H1 (cell line): ENCODE data around the gene MMP15. TPM values are rescaled to one million over a fixed set of nuclear protein-coding genes. Genes with fewer than 3 reads are reported as not detected.

Experiments
- BACH1 ChIP-seq: IDR thresholded peaks from 2 replicates; pipeline ENCODE4 v1.6.1; 2012; ENCODE audit warnings: low read length, improper control_type of control experiment
- CEBPB ChIP-seq: IDR thresholded peaks from 2 replicates; pipeline ENCODE4 v1.6.1; 2012; ENCODE audit warnings: low read depth, low read length
- KDM5A ChIP-seq: fragments of 200-600 bp; IDR thresholded peaks from 2 replicates; pipeline ENCODE4 v1.7.1; 2012; ENCODE audit warnings: mild to moderate bottlenecking, low read length, inconsistent platforms, mixed read lengths
- RAD21 ChIP-seq, 2 experiments: IDR thresholded peaks in 1 of 2; conservative IDR thresholded peaks in 1 of 2; 2 replicates each; pipeline ENCODE4 v1.6.1; 2011; ENCODE audit warnings: low read depth in 2 of 2, low read length in 2 of 2, improper control_type of control experiment in 1 of 2, inconsistent platforms in 1 of 2, mild to moderate bottlenecking in 1 of 2, moderate library complexity in 1 of 2
- SAP30 ChIP-seq: fragments of 300-600 bp; sonication (generic); IDR thresholded peaks from 2 replicates; pipeline ENCODE4 v1.7.1; 2012; ENCODE audit warnings: low read length, moderate library complexity, mild to moderate bottlenecking, inconsistent platforms; ENCODE audit not compliant: insufficient read depth, insufficient replicate concordance
- SIRT6 ChIP-seq: IDR thresholded peaks from one replicate; pipeline ENCODE4 v1.7.1; 2012; ENCODE audit warnings: low read length, inconsistent platforms
- SP4 ChIP-seq: IDR thresholded peaks from 2 replicates; pipeline ENCODE4 v1.6.1; 2012; ENCODE audit warnings: low read length, inconsistent platforms
- ZNF274 ChIP-seq: IDR thresholded peaks from 2 replicates; pipeline ENCODE4 v1.7.0; 2012; ENCODE audit warnings: low read length, borderline replicate concordance; ENCODE audit errors: extremely low read depth
- polyA plus RNA-seq, 7 experiments: library from polyadenylated mRNA; depleted of rRNA in 3 of 7; stranded (reverse) in 5 of 7; unstranded in 2 of 7; fragments of >200 nt in 5 of 7; fragments of 200-250 nt in 2 of 7; gene quantifications; 1 replicate in 5 of 7; 2 replicates in 1 of 7; 4 replicates in 1 of 7; pipeline versions ENCODE4 v1.2.1 to v1.2.3, GENCODE V29; 2011 to 2013; ENCODE audit warnings: missing spikeins in 2 of 7, mixed read lengths in 2 of 7
- total RNA-seq: library from RNA; stranded (reverse); fragmentation: NEBNext Ultra II Directional; extraction: Animal tissue kit (Norgen Biotek cat#: 25700); gene quantifications from 2 replicates; pipeline ENCODE4 v1.2.1, GENCODE V29; 2021
- TF ChIP-seq, protein P1 (sequence below), 3 experiments: IDR thresholded peaks; 1 replicate in 2 of 3; 2 replicates in 1 of 3; pipeline versions ENCODE4 v1.5.1 to v1.6.1; 2011; ENCODE audit warnings: low read length in 3 of 3, mild to moderate bottlenecking in 3 of 3, inconsistent platforms in 2 of 3, low read depth in 1 of 3, moderate library complexity in 1 of 3; ENCODE audit not compliant: insufficient read depth in 1 of 3; ENCODE audit errors: control extremely low read depth in 1 of 3

Gene MMP15
- total and polyA plus RNA-seq, 2 of the 8 experiments (the other 6 are each of a cell fraction or from before 2014, with no cell fraction given): 38.5 to 42.2 TPM

DNA sequence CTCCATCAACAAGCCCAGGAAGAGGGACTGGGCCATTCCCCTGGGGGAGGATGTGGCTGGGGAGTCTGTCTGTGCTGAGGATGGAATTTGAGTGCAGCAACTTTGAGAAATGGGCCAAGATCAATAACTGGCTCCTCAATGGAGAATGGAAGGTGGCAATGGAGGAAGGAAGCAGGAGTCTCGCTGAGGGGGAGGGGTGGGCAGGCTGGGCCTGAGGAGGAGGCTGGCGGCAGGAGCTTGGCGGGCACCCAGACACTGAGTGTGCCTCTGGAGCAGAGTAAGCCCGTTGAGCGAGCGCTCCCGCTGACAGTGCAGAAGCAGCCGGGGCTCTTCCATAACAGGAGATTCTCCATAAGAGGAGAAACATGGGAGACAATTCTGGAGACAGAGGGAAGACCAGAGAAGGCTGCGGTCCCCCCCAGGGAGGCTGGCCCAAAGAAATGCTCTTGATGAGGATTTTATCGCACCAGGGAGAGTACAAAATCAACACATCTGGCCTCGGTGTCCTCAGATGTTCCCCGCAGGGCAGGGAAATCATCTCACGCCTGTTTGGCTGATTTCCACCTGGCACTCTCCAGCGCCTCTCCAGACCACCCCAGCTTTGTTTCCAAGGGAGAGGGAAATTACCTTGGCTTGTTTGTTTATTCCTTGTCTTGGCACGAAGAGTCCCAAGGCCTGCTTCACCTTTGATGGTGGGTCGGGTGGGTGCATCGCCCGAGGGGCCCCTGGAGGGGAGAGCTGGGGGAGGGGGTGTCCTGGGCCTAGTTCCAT is 2.8 kb upstream of the MMP15 start (continued):
- no peak for TF ChIP-seq SP4
- TF ChIP-seq CEBPB: no peak
- no peak for TF ChIP-seq SAP30
- TF ChIP-seq ZNF274: no peak
- no peak for TF ChIP-seq KDM5A
- no peak for TF ChIP-seq RAD21 (IDR thresholded peaks at IDR 0.05 in 1 of 2, conservative IDR thresholded peaks at IDR 0.05 in 1 of 2; ENCODE audit: low read depth in 2 of 2, low read length in 2 of 2)
- TF ChIP-seq BACH1: no peak
- no peak for TF ChIP-seq SIRT6
- TF ChIP-seq, protein P1, sequence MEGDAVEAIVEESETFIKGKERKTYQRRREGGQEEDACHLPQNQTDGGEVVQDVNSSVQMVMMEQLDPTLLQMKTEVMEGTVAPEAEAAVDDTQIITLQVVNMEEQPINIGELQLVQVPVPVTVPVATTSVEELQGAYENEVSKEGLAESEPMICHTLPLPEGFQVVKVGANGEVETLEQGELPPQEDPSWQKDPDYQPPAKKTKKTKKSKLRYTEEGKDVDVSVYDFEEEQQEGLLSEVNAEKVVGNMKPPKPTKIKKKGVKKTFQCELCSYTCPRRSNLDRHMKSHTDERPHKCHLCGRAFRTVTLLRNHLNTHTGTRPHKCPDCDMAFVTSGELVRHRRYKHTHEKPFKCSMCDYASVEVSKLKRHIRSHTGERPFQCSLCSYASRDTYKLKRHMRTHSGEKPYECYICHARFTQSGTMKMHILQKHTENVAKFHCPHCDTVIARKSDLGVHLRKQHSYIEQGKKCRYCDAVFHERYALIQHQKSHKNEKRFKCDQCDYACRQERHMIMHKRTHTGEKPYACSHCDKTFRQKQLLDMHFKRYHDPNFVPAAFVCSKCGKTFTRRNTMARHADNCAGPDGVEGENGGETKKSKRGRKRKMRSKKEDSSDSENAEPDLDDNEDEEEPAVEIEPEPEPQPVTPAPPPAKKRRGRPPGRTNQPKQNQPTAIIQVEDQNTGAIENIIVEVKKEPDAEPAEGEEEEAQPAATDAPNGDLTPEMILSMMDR (IDR thresholded peaks at IDR 0.05; ENCODE audit: control extremely low read depth in 1 of 3, insufficient read depth in 1 of 3, low read depth in 1 of 3, low read length in 3 of 3): no peak
- TF ChIP-seq, all 59 proteins: peak for 0
